Measurements from ENCODE around the gene PDE4D. TPM values are rescaled to one million over a fixed set of nuclear protein-coding genes. Genes with fewer than 3 reads are reported as not detected.
"Not testable (repeated sequence)": the region's sequence is repeated elsewhere in the genome, so short reads cannot be mapped to it uniquely, and the experiment has no call there.

The PDE4D gene
- total RNA-seq, 1 donor from 2014 or later = 35.1 TPM

DNA sequence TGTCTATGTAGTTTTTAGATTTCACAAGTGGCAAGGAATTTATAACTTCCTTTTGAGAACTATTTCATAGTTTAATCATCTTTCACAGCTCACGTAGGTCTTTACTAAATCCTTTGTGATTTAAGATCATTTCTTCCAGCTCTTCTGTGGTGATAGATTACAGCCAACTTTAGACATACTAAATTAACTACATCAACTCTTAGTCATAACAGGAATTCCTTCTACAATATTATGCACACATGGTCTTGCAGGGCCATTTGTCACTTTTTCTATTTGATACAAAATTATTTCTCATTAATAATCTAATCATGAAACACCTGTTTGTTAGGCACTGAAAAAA lies 208.4 kb downstream of the PDE4D start:
- DNase-seq (no peak), ATAC-seq (no peak)
- intact Hi-C loops (cut with micrococcal nuclease) = no loop called here

DNA sequence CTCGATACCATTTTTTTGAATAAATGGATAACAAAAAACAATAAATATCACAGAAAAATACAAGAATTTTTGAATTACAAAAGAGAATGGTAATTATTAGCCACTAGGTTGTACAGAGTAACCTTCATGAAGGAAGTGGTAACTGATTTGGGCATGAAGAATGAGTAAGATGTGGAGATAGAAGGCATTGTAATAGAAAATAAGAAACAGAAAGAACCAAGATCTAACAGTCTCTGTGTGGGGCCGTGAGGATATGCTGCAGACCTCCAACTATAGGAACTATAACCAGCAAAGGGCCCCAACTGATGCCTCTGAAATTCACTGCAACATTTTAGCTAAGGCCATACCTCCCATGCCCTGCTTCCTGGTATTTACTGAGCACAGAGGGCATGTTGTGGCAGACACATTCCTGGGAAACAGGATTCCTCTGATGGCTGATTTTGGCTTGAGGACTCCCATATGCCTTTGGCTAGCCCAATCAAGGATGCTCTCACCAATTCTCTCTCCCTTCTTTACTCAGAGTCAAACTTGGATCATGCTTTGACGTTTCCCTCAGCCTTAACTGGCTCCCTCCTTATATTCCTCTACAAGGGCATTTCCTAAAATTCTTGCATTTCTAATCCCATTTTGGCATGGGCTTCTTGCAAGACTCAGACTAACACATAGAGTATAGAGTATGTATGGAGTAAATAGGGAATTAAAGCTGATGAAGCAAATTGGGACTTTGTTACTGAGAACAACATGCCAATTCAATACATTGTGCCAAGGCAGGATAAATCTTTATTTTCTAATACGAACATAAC lies 208.9 kb downstream of the PDE4D start:
- DNase-seq (no peak), ATAC-seq (no peak)
- intact Hi-C loops (cut with micrococcal nuclease) = no loop called here

DNA sequence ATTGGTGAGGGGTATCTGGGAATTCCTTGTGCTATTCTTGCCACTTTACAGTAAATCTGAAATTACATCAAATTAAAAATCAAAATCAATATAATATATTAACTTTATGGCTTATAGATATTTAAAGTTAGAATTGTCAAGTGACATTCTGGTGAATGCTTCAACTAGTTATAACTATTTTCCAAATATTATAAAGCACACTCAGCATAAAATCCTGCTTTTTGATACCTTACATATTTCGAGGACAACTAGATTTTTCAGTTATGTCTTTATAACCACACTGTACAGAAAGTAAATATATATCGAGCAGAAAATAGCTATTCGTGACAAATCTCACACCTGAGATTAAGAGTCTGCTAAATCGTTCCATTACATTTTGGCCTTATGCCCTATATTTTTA lies 210.2 kb downstream of the PDE4D start:
- DNase-seq (no peak), ATAC-seq (no peak)
- intact Hi-C loops (cut with micrococcal nuclease) = no loop called here

GRCh38 chr5:59682542-59682941 lies 211.0 kb downstream of the PDE4D start:
- intact Hi-C loops (cut with micrococcal nuclease) = no loop called here
- DNase-seq (no peak), ATAC-seq (no peak)

- intact Hi-C loops (cut with micrococcal nuclease) = loop anchor here (10.0 kb wide), 1 partner anchor 126 kb away; no protein-coding TSS in a partner anchor
- DNase-seq = no peak
- ATAC-seq = no peak
These were observed 214.6 kb downstream of the PDE4D start for GRCh38 chr5:59678943-59679342.

GRCh38 chr5:59674763-59675162 lies 218.8 kb downstream of the PDE4D start:
- ATAC-seq = no peak
- intact Hi-C loops (cut with micrococcal nuclease) = loop anchor here (10.0 kb wide), 1 partner anchor 130 kb away; no protein-coding TSS in a partner anchor
- no peak for DNase-seq

- intact Hi-C loops (cut with micrococcal nuclease) = loop anchor here (1.0 to 10.0 kb wide), 3 partner anchors 131 to 283 kb away; no protein-coding TSS in a partner anchor
- no peak for DNase-seq
- no peak for ATAC-seq
These were observed 220.0 kb downstream of the PDE4D start for GRCh38 chr5:59673438-59674058.

- intact Hi-C loops (cut with micrococcal nuclease) = no loop called here
- no peak for DNase-seq
- no peak for ATAC-seq
These were observed 227.0 kb downstream of the PDE4D start for GRCh38 chr5:59666440-59667068.

DNA sequence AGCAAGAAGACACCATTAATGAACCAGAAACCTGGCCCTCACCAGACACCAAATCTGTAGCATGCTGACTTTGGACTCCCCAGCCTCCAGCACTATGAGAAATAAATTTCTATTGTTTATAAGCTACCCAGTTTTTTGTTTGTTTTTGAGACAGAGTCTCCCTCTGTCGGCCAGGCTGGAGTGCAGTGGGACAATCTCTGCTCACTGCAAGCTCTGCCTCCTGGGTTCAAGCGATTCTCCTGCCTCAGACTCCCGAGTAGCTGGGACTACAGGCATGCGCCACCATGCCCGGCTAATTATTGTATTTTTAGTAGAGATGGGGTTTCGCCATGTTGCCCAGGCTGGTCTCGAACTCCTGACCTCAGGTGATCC lies 227.7 kb downstream of the PDE4D start:
- intact Hi-C loops (cut with micrococcal nuclease); ATAC-seq; DNase-seq: not testable (repeated sequence)

DNA sequence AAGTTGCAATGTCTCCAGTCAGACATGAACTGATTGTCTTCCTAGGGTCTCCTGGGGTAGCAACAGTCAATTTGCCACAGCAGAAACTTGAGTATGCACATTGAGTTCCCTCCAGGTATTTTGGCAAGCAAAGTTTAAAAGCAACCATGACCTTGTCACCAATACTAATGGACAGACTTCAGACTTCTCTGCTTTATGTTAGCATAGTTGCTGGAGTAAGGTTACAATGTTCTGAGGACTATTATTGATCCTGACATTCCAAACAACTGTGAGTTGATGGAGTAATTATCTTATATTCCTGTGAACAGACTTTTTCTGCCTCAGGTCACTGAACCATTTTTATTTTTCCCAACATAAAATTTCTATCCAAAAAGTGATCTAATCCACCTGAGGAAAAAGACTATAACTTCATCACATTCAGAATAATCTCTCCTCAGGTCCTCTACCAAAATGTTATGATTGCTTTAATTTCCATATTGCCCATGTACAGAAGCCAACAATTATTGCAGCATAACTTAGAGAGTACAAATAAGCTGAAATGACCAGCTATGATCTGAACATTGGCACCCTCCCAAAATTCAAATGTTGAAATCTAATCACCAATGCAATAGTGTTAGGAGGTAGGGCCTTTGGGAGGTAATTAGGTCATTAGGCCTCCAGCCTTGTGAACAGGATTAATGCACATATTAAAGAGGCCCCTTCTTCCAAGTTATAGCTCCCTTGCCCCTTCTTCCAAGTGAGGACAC lies 228.3 kb downstream of the PDE4D start:
- DNase-seq (no peak), ATAC-seq (no peak)
- intact Hi-C loops (cut with micrococcal nuclease) = no loop called here

GRCh38 chr5:59661954-59662615 lies 231.4 kb downstream of the PDE4D start:
- ATAC-seq = no peak
- intact Hi-C loops (cut with micrococcal nuclease) = no loop called here

GRCh38 chr5:59661311-59661710 lies 232.2 kb downstream of the PDE4D start:
- intact Hi-C loops (cut with micrococcal nuclease) = no loop called here
- DNase-seq (no peak), ATAC-seq (no peak)

More at GRCh38 chr5:59661954-59662615, 231.4 kb downstream of the PDE4D start:
- no peak for DNase-seq

DNA sequence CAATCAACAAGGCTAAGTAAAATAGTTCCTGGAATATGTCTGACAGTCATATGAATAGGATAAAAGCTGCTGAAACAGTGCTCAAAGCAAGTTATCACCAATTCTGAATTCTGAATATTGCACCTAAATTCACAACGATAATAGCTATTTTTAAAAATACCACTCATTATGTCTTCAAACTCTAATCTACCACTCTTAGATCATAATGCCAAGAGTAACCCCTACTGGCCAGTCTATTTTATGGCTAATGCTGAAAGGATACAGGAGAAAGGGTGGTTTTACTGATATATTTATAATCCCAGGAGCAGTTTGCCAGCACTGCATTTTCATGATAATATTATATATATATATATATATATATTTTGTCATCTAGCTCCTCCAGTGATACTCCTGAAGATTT lies 232.8 kb downstream of the PDE4D start:
- no peak for DNase-seq
- intact Hi-C loops (cut with micrococcal nuclease) = no loop called here
- no peak for ATAC-seq

DNA sequence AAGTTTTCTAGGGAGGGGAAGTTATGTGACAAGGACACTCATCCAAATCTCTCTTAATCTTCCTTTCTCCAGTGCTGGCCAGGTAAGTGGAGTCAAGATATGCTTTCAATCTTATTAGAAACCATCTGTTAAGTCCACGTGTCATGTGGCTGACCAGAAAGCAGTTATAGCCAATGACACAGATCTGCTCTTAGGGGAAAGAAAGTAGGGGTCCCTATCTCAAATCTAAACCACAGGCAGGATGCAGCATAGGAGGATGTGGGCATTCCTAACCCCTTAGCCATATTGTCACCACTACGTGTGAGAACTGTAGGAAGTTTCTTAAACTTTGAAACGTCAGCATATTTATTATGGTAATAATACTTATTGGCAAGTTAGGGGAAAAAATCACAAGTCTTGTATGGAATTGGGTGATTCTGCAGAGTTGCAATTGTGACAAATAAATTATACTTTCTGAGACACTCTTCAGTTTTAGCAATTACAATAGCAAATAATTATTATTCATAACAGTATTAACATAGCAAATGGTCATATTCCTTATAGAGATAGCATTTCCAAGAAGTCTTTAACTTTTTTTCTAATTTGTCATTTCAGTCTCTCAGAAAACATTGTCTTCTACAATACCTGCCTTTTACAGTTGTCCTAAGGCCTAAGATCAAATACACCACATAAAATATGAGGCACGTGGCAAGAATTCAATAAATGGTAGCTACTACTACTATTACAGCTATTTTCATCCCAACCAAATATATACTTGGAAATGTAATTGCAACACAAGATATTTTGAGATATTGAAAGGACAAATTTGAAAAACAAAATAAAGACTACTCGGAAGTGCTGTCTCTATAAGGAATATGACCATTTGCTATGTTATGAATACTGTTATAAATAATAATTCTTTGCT lies 236.9 kb downstream of the PDE4D start:
- intact Hi-C loops (cut with micrococcal nuclease) = no loop called here
- DNase-seq (no peak), ATAC-seq (no peak)

DNA sequence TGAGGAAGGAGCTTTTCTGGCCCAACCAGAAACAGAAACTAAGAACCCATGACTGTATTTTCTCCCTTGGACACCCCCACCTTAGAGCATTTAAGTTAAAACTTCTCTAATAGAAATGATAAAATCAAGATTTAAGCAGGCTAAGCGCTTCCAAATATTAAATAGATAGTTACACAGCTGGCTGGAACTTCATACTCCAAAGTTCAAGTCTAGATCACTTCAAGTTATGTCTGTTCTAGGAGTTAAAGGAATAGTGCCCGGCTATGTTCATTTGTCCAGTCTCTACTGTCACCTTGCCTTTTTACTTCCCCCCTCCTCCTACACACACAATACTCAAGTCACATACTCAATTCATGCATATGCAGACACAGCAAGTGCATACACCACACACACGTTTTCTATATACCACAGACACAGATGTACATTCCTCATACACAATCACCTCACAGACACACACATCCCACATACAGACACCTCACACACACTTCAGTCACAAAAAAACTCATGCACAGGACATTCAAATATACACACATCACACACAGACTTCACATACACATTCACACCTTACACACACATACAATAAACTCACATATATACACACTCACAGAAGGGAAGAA lies 237.7 kb downstream of the PDE4D start:
- intact Hi-C loops (cut with micrococcal nuclease) = no loop called here
- no peak for ATAC-seq

DNA sequence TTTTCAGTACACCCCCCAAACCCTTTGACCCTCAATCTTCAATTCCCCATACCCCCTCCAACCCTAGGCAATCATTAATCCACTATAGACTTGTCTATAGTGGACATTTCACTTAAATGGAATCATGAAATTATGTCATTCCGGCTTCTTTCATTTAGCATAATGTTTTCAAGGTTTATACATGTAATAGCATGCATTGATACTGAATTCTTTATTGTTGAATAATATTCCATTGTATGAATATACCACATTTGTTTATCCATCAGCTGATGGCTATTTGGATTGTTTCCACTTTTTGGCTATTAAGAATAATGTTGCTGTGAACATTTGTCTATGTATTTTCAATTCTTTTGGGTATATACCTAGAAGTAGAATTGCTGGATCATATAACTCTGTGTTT lies 238.8 kb downstream of the PDE4D start:
- DNase-seq = no peak
- intact Hi-C loops (cut with micrococcal nuclease) = no loop called here
- no peak for ATAC-seq

More for the DNA sequence above, 237.7 kb downstream of the PDE4D start:
- DNase-seq = no peak

GRCh38 chr5:59652449-59652848 lies 241.1 kb downstream of the PDE4D start:
- ATAC-seq (no peak), DNase-seq (no peak)
- intact Hi-C loops (cut with micrococcal nuclease) = no loop called here

Data from left ventricle myocardium superior (tissue), 1 donor.